ENCODE results near the gene MOXD1. TPM values are rescaled to one million over a fixed set of nuclear protein-coding genes. Genes with fewer than 3 reads are reported as not detected.

Gene MOXD1
- polyA plus RNA-seq, 1 of the 3 experiments (the other 2 are of a cell fraction), result 252 TPM

- TF ChIP-seq TCF12 (IDR thresholded peaks at IDR 0.05) (peak; percentile 18; the same call in 1 of the 2 replicates), PBX3 (IDR thresholded peaks at IDR 0.05) (no peak)
- no peak overlapping the region for H3K4me3 ChIP-seq (ENCODE audit: low read depth in 2 of 2, low read length in 1 of 2)
- WGBS (ENCODE audit: low lambda C conversion rate), result 3% methylated on average over 1 of the region's 1 CpG
- ChIA-PET CTCF (interaction anchor here (1.4 kb wide), 1 partner anchor 133 kb away, joined by 7 read pairs; no protein-coding TSS in a partner anchor), POLR2A (no interaction called here)
- no peaks in the 10 kb centered on the region for H3K9me2 ChIP-seq
- H3K36me3 ChIP-seq (replicated peaks in 1 of 2; ENCODE audit: control insufficient read depth in 1 of 2, insufficient read depth in 2 of 2, low read length in 1 of 2), result no peaks in the 10 kb centered on the region
- peak overlapping the region; percentile 22; the same call in 1 of the 2 replicates for H3K4me2 ChIP-seq
- H3K79me2 ChIP-seq (ENCODE audit: insufficient read depth), result no peaks in the 10 kb centered on the region
- H3K4me1 ChIP-seq (ENCODE audit: control insufficient read depth in 1 of 2, insufficient read depth in 2 of 2, low read depth in 1 of 2, low read length in 1 of 2), result no peaks in the 10 kb centered on the region; a peak in 1 of 4 replicates
- H3K9ac ChIP-seq, result peak overlapping the region; percentile 14; the same call in 1 of the 2 replicates
- H3F3A ChIP-seq (replicated peaks; ENCODE audit: insufficient read depth), result peaks cover 16% of the 10 kb centered on the region
- no peaks in the 10 kb centered on the region for H4K20me1 ChIP-seq (ENCODE audit: insufficient read depth)
- H3K27me3 ChIP-seq (ENCODE audit: insufficient read depth), result no peaks in the 10 kb centered on the region
- no peak for DNase-seq
- no peak overlapping the region for H2AFZ ChIP-seq (ENCODE audit: low read depth)
- H3K9me3 ChIP-seq, result 0 out of 2 replicates have a peak, but pooled peaks cover 3% of the 10 kb centered on the region
- H3K27ac ChIP-seq (ENCODE audit: low read depth in 2 of 2, low read length in 1 of 2), result peak overlapping the region; percentile 71 to 74; a peak in 3 of 4 replicates
Observed at GRCh38 chr6:132413499-132413802, 12.2 kb upstream of the MOXD1 start.

- DNase-seq, result no peak
- Histone ChIP-seq H2AFZ (ENCODE audit: low read depth) (0 out of 2 replicates have a peak overlapping the region, but pooled peaks have one; percentile 17), H3K27me3 (ENCODE audit: insufficient read depth) (no peaks in the 10 kb centered on the region), H3K9ac (peak overlapping the region; percentile 14; the same call in 1 of the 2 replicates), H3K4me1 (ENCODE audit: control insufficient read depth in 1 of 2, insufficient read depth in 2 of 2, low read depth in 1 of 2, low read length in 1 of 2) (no peaks in the 10 kb centered on the region; a peak in 1 of 4 replicates), H3K36me3 (replicated peaks in 1 of 2; ENCODE audit: control insufficient read depth in 1 of 2, insufficient read depth in 2 of 2, low read length in 1 of 2) (no peaks in the 10 kb centered on the region), H4K20me1 (ENCODE audit: insufficient read depth) (no peaks in the 10 kb centered on the region), H3K79me2 (ENCODE audit: insufficient read depth) (no peaks in the 10 kb centered on the region; the same call in 1 of the 2 replicates), H3K9me3 (0 out of 2 replicates have a peak, but pooled peaks cover 3% of the 10 kb centered on the region), H3K27ac (ENCODE audit: low read depth in 2 of 2, low read length in 1 of 2) (peak overlapping the region; percentile 71 to 74; a peak in 3 of 4 replicates), H3K4me3 (ENCODE audit: low read depth in 2 of 2, low read length in 1 of 2) (no peak overlapping the region; a peak in 1 of 4 replicates), H3K9me2 (no peaks in the 10 kb centered on the region), H3F3A (replicated peaks; ENCODE audit: insufficient read depth) (peaks cover 16% of the 10 kb centered on the region), H3K4me2 (peak overlapping the region; percentile 22; the same call in 1 of the 2 replicates)
- ChIA-PET POLR2A (no interaction called here), CTCF (interaction anchor here (1.2 to 1.4 kb wide), 2 partner anchors 13 to 133 kb away, joined by 3 to 7 read pairs; no protein-coding TSS in a partner anchor)
- WGBS (ENCODE audit: low lambda C conversion rate), result 14% methylated on average over 5 of the region's 5 CpGs
- TF ChIP-seq TEAD4 (IDR thresholded peaks at IDR 0.05; ENCODE audit: borderline replicate concordance, insufficient read depth), result no peak
- no peak for TF ChIP-seq TAF1 (IDR thresholded peaks at IDR 0.05; ENCODE audit: borderline replicate concordance, low read depth, low read length)
- no peak for TF ChIP-seq POLR2AphosphoS5 (IDR thresholded peaks at IDR 0.05; ENCODE audit: low read depth, low read length)
- no peak for TF ChIP-seq RAD21 (IDR thresholded peaks at IDR 0.05; ENCODE audit: low read length)
- no peak for TF ChIP-seq FOXJ3 (CRISPR knock-in tag; IDR thresholded peaks at IDR 0.05)
- TF ChIP-seq TCF12 (IDR thresholded peaks at IDR 0.05), result no peak
- no peak for TF ChIP-seq GATA2 (CRISPR knock-in tag; IDR thresholded peaks at IDR 0.05)
- no peak for TF ChIP-seq ZBTB33 (IDR thresholded peaks at IDR 0.05; ENCODE audit: borderline replicate concordance, low read depth)
- no peak for TF ChIP-seq NRF1 (IDR thresholded peaks at IDR 0.05; ENCODE audit: low read depth, low read length)
- TF ChIP-seq EP300 (IDR thresholded peaks at IDR 0.05; ENCODE audit: borderline replicate concordance in 1 of 2, low read depth in 1 of 2, low read length in 1 of 2), result no peak
- TF ChIP-seq USF1 (IDR thresholded peaks at IDR 0.05; ENCODE audit: borderline replicate concordance, low read depth), result no peak
- no peak for TF ChIP-seq MXI1 (IDR thresholded peaks at IDR 0.05; ENCODE audit: low read depth, low read length)
- no peak for TF ChIP-seq MAX (IDR thresholded peaks at IDR 0.05; ENCODE audit: low read depth)
- TF ChIP-seq CTCF (IDR thresholded peaks at IDR 0.05), result no peak
- TF ChIP-seq ELF1 (IDR thresholded peaks at IDR 0.05), result no peak
- TF ChIP-seq MEF2A (IDR thresholded peaks at IDR 0.05; ENCODE audit: borderline replicate concordance, low read depth), result no peak
- no peak for TF ChIP-seq RCOR1 (IDR thresholded peaks at IDR 0.05; ENCODE audit: low read length)
Observed at GRCh38 chr6:132412656-132413498, 11.6 kb upstream of the MOXD1 start.

All from SK-N-SH (cell line).